Globus pallidus (tissue), 1 donor: ENCODE measurements around the gene GJC2.
"Not testable (repeated sequence)": the region's sequence is repeated elsewhere in the genome, so short reads cannot be mapped to it uniquely, and the experiment has no call there.

Experiments
- DNase-seq: peaks from one replicate; pipeline ENCODE4 v3.0.0-alpha.2; 2015; ENCODE audit warnings: low spot score

Gene GJC2

DNA sequence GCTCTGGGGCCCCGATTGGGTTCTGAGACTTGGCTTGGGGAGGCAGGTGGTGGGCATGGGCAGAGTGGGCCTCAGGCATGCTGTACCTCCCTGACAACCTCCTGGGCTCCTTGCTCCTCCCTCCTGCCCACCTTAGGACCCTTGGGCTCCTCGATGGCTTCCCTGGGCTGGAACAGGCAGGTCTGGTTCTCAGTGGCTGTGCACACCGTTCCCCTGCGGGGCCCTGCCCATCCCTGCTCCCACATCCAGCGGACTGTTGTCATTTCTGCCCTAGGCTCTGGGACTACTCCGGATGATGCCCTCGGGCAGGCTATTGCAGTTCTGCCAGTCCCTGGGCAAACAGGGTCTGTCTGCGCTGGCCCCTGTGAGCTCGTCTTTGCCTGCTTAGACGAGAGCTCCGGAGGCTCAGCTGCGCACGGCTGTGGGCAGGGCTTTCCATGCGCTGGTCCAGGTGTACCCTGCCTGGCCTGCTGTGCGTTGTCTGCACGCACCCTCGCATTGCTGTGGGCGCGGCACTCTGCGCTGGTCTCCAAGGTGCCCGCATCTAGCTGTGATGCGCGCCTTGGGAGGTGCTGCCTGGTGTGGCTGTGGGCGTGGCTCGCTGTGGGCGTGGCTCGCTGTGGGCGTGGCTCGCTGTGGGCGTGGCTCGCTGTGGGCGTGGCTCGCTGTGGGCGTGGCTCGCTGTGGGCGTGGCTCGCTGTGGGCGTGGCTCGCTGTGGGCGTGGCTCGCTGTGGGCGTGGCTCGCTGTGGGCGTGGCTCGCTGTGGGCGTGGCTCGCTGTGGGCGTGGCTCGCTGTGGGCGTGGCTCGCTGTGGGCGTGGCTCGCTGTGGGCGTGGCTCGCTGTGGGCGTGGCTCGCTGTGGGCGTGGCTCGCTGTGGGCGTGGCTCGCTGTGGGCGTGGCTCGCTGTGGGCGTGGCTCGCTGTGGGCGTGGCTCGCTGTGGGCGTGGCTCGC, 24.1 kb downstream of the GJC2 start:
- not testable (repeated sequence) for DNase-seq

DNA sequence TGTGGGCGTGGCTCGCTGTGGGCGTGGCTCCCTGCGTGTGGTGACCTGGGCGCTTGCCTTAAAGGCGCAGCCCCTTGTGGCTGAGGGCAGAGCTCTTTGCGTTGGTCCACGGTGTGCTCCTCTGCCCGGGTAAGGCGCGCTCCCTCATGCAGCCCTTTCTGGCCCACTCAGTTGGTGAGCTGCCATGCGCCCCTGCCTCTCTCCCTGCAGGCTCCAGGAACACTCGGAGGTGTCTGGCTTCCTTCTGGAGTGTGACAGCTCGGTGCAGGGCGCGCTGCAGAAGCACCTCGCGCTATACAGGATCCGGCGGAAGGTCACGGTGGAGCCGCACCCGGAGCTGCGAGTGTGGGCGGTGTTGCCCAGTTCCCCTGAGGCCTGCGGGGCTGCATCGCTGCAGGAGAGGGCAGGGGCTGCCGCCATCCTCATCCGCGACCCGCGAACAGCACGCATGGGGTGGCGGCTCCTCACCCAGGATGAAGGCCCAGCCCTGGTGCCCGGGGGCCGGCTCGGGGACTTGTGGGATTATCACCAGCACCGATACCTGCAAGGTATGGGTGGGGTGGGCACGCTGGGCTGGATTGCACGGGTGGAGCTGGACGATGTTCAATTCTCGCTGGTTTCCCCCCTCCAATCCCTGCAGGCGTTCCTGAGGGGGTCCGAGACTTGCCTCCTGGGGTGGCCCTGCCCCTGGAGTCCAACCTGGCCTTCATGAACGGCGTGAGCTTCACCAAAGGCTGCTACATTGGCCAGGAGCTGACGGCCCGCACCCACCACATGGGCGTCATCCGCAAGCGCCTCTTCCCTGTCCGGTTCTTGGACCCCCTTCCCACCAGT, 25.0 kb downstream of the GJC2 start:
- no peak for DNase-seq

DNA sequence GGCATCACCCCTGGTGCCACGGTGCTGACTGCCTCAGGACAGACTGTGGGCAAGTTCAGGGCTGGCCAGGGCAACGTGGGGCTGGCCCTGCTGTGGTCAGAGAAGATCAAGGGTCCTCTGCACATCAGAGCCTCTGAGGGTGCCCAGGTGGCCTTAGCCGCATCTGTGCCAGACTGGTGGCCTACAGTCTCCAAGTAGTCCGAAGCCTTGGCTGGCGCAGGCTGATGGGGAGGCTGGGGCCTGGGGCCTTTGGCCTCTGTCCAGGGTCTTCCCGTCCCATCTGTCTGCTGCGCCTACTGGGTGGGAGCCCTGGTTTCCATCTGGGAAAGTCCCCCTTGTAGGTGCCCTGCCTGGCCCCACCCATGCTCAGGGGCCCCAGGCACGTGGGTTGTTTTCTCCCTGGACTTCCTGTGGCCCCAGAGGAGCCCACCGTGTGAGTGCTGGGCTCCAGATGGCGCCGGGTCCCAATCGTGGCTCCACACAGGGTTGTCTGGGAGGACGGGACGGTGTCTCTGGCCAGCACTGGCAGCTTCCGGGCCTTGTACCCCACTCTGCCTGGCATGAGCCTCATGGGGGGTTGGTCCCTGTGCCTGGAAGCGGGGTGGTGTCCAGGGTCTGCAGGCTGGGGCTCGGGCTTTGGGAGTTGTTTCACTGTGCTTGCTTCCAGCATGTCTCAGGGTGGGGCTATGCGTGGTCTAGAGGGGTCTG, 25.7 kb downstream of the GJC2 start:
- no peak for DNase-seq

DNA sequence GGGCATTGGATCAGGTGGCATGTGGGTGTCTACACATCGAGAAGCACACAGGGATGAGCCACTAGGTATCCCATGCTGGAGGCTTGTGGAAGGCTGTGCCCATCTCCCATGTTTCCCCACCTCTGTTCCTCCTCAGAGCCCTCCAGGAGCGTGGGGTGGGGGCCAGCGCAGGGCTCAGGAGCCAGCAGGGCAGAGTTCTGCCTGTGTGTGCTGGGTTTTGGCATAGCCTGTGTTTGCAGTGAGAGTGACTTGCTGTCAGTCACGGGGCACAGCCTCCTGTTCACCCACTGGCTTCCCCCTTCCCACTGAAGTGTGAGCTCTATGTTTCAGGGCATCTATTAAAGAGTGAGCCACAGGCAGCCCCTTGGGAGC, 26.3 kb downstream of the GJC2 start:
- no peak for DNase-seq

DNA sequence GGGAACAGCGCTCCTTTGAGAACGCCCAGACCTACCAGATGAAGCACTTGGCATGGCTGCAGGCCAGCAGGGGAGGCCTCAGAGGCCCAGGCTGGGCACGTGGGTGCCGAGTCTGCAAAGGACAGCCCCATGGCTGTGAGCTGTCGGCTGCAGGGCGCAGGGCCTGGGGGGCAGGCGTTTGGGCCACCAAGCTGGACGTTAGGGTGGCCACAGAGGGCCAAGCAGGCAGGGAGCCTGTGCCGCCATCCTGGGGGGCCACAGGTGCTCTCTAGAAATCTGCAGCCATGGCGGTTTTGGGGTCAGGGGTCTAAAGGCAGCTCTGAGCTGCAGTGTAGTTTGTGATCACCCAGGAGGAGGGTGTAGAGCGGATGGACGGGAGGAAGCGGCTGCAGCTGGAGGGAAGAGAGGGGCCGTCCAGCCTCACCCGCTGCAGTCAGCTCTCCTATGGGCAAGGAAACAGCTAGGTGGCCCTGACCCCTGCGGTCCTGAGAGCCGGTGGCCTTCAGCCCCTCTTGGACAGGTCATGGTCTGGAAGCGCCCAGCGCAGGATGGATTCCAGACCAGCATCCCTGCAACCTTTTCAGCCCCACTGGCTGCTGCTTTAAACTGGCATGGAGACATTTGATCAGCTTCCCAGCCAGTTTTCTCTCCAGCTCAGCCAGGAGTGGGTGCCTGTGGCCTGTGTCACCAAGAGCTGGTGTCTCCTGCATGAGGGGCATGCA, 26.9 kb downstream of the GJC2 start:
- DNase-seq: no peak

DNA sequence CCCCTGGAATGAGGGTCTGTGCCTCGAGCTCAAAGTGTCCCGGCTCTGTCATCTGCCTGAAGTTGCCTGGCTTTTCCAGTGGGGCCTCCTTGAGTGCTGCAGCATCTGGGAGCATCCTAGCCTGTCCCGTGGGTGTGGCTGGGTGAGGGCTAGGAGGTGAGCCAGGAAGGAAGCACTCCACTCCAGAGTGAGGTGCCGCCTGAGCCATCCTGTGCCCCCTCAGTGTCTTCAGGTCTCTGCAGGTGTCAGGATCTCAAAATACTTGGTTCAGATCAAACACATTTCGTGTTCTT, 27.4 kb downstream of the GJC2 start:
- no peak for DNase-seq

DNA sequence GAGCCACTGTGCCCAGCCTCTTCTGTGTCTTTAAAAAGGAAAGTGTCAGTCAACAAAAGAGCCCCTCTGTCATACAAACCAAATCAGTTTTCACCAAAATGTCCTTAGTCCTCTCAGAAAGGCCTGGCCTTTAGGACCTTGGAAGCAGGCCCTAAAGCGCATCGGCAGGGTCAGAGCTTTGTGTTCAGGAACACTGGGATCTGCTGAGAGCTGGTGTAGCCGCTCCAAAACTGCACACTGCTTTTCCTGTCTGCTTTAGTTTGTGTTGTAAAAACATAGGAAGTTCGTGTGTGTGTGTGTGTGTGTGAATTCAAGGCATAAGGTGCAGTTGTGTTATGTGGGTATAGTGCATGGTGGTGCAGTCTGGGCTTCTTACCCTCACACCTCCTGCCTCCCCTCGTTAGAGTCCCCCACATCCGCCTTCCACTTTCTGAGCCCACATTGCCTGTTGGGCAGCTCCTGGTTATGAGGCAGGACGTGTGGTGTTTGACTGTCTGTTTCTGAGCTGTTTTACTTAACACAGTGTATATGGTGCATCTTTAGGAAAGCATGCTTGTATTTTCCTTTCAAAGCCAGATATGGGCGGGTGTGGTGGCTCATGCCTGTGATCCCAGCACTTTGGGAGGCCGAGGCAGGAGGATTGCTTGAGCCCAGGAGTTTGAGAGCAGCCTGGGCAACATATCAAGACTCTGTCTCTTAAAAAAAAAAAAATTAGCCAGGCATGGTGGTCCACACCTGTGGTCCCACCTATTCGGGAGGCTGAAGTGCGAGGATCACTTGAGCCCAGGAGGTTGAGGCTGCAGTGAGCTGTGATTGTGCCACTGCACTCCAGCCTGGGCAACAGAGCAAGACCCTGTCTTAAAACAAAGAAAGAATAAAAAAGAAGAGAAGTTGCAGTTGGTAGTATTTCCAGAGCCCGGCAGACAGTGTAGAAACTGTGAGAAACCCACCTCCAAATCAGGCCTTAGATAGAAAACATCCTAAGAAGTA, 28.3 kb downstream of the GJC2 start:
- no peak for DNase-seq

DNA sequence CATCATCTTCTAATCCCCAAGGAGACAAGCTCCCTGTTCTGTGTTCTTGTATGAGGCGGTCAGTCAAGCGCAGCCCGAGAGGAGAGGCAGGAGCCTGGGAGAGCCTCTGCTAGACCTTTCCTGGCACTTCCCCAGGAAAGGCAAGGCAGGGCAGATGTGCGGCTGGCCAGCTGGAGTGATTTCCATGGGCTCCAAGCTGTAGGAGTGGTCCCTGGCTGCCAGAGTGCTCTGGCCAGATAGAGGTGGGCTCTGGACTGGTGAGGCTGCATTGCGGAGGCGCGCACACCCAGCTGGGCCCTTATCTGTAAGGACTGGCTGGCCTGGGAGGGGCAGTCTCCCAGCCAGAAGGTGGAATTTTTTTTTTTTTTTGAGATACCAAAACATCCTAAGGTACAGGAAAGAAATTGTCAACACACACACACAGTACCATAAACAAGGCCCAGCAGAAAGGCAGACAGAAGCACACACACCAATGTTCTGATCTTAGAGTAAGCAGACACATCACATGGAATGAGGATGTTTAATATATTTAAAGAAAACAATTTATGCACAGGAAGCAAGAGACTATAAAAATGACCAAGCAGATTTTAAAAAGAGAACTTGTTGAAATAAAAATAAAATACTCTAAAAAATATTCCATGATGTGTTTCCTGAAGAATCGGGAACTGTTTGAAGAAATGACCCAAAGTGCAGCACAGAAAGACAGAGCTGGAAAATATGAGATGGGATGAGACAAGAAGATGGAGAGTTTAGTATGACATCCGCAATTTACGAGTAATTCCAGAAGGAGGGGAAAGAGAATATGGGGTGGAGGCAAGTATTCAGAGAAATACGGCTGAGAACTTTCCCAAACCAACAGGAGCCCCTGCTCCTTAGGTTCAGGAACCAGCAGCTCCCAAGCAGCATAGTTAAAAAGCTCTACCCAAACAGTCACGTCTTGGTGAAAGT, 29.3 kb downstream of the GJC2 start:
- no peak for DNase-seq

DNA sequence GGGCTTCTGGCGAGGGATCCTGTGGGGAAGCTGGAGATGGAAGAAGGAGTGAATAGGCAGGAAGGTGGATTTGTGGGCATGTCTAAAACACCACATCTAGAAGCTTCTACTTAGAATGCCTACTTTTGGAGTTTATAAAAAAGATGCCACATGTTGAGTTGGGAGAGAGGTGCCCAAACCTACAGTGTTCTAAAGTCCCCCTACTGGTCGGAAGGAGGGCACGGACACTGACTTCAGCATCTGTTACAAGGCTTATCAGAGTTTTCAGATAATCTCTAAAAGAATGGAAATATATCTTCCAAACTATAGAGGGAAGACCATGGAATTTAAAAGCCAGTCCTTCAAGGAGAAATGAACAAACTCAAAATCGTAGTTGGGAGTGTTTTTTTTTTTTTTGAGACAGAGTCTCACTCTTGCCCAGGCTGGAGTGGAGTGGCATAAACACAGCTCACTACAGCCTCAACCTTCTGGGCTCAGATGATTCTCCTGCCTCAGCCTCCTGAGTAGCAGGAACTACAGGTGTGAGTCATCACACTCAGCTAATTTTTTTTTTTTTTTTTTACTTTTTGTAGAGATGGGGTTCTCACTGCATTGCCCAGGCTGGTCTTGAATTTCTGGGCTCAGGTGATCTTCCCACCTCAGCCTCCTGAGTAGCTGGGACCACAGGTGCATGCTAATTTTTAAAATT, 30.7 kb downstream of the GJC2 start:
- no peak for DNase-seq

DNA sequence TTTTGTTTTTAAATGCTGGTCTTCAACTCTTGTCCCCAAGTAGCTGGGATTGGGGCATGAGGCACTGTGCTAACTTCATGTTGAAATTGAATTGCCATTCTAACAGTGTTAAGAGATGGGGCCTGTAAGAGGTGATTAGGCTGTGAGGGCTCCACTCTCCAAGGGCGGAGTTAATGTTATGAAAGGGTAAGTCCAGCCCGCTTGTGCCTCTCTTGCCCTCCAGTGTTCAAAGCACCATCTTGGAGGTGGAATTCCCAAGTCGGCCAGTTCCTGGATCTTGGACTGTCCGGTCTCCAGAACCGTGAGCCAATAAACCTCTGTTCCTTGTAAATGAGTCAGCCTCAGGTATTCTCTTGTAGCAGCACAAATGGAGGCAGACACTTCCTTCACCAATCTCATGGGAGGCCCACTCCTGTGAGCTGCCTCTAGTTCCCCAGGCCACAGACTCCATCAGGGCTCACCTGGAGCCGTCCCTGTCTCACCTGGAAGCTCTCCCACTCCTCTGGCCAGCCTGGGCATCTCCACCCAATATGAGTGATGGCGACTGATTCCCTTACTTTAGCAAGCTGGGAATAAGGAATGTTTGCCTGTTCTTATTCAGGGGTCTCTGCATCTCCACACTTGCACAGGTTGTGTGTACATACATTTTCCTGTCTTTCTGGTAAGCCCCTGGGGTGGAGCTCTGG, 31.4 kb downstream of the GJC2 start:
- no peak for DNase-seq

DNA sequence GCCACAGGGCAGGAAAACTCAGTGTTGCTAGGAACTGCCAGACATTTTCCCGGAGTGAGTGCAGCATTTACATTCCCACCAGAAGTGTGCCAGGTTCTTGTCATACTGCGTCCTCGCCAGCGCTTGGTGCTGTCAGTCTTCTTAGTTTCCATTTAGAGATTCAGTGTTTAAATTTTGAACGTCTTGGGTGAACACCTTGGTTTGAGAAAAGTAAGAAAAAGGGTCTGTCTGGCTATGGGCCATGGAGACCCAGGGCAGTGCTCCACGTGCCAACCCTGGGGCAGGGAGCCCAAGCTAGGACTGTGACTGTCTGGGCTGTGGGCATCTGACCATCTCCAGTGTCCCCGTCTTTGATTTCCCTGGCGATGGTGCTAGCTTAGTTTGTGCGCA, 31.9 kb downstream of the GJC2 start:
- no peak for DNase-seq

DNA sequence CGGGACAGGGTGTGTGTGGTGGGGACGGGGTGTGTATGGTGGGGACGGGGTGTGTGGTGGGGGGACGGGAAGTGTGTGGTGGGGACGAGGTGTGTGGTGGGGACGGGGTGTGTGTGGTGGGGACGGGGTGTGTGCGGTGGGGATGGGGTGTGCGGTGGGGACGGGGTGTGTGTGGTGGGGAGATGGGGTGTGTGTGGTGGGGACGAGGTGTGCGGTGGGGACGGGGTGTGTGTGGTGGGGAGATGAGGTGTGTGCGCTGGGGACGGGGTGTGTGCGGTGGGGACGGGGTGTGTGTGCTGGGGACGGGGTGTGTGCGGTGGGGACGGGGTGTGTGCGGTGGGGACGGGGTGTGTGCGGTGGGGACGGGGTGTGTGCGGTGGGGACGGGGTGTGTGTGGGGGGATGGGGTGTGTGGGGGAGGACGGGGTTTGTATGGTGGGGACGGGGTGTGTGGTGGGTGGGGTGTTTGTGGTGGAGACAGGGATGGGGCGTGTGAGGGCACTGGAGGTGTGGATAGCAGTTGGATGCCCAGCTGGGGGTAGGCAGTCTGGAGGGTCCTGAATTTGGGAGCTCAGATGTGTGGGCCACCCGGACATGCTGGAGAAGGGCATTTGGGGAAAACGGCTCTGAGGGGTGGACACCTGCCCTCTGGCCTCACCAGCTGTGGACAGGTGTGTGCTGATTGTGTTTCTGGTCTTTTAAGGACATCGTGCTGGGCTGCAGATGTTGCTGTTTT, 32.7 kb downstream of the GJC2 start:
- DNase-seq: no peak

DNA sequence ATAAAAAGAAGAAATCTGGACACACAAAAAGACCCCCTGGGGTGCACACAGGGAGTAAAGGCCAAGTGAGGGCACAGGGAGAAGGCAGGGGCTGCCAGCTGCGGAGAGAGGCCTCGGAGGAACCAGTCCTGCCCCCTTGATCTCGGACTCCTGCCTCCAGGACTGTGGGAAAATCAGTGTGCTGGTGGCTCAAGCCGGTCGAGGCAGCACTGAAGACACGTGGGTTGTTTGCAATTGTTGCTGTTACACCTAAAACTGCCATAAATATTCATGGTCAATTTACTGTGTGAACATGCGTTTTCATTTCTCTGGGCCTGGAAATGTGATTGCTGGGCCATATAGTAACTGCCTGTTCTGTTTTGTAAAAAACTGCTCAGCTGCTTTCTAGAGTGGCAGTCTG, 34.4 kb downstream of the GJC2 start:
- DNase-seq: no peak

DNA sequence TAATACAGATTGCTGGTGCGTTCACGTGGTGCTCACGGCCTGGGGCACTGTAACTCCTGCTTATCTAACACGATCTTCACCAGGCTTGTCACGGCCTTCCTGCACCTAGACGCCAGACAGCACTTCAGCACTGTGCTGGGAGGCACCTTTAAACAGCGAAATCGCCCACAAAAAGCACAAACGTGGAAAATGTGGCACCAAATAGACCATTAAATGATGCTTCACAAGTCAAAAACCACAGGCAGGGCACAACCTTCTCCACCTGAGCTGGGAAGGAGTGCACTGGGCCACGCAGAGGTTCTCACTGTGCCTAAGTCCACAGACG, 35.9 kb downstream of the GJC2 start:
- no peak for DNase-seq

DNA sequence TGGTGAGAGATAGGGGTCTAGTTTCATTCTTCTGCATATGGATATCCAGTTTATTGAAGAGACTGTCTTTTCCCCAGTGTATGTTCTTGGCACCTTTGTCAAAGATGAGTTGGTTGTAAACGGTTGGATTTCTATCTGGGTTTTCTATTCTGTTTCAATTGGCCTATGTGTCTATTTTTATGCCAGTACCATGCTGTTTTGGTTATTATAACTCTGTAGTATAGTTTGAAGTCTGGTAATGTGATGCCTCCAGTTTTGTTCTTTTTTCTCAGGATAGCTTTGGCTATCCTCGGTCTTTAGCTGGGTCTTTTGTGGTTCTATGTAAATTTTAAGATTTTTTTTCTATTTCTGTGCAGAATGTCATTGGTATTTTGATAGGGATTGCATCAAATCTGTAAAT, 38.5 kb downstream of the GJC2 start:
- DNase-seq: not testable (repeated sequence)

DNA sequence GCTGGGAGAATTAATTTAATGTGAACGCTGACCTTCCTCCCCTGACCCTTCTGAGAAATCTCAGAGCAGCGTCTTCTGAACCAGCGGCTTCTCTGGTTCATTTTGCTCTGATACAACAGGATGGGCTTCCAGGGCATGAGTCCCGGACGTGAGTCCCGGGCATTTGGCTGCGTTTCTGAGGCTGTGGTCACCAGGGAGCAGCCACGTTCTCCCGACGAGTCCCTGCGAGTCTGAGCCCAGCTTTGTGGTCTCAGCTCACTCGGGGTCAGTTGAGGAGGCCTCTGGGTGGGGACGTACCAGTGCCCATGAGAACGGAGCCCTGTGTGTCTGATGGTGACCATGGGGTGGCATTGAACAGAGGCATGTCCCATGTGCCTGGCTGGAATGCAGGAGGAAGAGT, 40.5 kb downstream of the GJC2 start:
- DNase-seq: no peak

DNA sequence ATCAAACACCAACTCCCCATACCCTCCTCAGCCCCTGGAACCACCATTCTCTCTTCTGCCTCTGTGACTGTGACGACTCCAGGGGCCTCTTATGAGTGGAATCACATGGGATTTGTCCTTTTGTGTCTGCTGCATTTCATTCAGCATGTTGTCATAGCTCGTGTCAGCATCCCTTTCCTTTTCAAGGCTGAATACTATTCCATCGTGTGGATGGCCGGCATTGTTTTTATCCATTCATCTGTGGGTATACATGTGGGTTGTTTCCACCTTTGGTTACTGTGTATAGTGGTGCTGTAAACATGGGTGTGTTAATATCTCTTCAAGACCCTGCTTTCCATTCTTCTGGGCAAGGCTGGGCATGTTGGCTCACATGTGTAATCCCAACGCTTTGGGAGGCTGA, 41.0 kb downstream of the GJC2 start:
- DNase-seq: no peak

DNA sequence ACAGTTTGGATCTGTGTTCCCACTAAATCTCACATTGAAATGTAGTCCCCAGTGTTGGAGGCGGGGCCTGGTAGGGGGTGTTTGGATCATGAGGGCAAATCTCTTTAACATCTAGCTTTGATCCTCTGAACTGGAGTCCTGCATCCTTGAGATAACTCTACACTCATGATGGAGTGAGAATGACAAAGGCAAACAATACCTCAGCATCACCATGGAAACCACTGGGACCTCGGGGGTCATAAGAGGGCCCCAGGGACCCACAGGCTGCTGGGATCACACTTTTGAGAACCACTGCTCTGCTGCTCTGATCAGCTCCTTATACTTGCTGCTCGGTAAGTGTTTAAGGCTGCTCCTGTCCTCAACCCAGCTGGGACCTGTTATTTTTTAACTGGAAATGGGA, 44.7 kb downstream of the GJC2 start:
- DNase-seq: no peak
